Loucy (cell line): ENCODE data around the gene KRABD2.

Experiments
- EZH2phosphoT487 ChIP-seq: fragments of 200-600 bp; IDR thresholded peaks from 2 replicates; pipeline ENCODE4 v1.6.1; 2018; ENCODE audit warnings: antibody characterized with exemption, mild to moderate bottlenecking, moderate library complexity, borderline replicate concordance
- TF ChIP-seq, protein P1 (sequence below): fragments of 200-600 bp; sonication (generic); conservative IDR thresholded peaks from 2 replicates; pipeline ENCODE4 v1.5.1; 2014; ENCODE audit warnings: mild to moderate bottlenecking, antibody characterized with exemption, low read length

DNA sequence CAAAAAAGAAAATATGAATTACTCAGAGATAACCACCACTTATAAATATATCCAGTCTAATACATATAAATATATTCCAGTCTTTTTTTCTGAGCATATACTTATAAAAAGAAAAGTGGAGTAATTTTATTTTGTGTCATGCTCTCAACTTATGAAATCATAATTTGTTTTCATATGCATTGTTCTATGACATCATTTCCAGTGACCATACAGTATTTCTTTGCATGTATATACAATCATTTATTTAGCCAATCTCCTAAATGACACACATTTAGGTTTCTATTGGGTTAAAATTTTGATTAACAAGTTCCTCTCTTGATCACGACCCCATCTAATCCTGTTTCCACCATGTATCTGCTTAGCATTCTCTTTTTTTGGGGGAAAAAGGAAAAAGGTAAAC lies 42.8 kb upstream of the KRABD2 start:
- TF ChIP-seq, protein P1, sequence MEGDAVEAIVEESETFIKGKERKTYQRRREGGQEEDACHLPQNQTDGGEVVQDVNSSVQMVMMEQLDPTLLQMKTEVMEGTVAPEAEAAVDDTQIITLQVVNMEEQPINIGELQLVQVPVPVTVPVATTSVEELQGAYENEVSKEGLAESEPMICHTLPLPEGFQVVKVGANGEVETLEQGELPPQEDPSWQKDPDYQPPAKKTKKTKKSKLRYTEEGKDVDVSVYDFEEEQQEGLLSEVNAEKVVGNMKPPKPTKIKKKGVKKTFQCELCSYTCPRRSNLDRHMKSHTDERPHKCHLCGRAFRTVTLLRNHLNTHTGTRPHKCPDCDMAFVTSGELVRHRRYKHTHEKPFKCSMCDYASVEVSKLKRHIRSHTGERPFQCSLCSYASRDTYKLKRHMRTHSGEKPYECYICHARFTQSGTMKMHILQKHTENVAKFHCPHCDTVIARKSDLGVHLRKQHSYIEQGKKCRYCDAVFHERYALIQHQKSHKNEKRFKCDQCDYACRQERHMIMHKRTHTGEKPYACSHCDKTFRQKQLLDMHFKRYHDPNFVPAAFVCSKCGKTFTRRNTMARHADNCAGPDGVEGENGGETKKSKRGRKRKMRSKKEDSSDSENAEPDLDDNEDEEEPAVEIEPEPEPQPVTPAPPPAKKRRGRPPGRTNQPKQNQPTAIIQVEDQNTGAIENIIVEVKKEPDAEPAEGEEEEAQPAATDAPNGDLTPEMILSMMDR, result no peak
- no peak for TF ChIP-seq EZH2phosphoT487
